Right forelimb (tissue), 1 donor: ENCODE measurements around the gene DENND1A.
"Not testable (repeated sequence)": the region's sequence is repeated elsewhere in the genome, so short reads cannot be mapped to it uniquely, and the experiment has no call there.

Experiments used
- DNase-seq: peaks from one replicate; pipeline ENCODE4 v3.0.0-alpha.2; 2018

Gene DENND1A

DNA sequence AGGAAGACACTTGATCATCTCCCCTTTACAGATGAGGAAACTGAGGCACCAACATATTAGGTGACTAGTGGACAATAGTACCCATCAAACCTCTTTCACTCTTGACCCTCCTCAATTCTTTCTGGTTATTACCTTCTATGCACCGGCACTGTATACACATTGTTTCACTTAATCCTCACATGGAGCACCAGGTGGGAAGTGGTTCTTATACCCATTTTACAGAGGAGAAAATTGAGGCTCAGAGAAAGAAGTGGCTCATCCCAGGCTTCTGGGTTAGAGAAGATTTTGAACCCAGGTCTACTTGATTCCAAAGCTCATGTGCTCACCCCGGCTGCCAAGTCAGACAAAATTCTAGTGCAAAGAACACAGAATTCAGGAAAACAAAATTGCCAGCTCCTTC, 17.4 kb upstream of the DENND1A start:
- no peak for DNase-seq

DNA sequence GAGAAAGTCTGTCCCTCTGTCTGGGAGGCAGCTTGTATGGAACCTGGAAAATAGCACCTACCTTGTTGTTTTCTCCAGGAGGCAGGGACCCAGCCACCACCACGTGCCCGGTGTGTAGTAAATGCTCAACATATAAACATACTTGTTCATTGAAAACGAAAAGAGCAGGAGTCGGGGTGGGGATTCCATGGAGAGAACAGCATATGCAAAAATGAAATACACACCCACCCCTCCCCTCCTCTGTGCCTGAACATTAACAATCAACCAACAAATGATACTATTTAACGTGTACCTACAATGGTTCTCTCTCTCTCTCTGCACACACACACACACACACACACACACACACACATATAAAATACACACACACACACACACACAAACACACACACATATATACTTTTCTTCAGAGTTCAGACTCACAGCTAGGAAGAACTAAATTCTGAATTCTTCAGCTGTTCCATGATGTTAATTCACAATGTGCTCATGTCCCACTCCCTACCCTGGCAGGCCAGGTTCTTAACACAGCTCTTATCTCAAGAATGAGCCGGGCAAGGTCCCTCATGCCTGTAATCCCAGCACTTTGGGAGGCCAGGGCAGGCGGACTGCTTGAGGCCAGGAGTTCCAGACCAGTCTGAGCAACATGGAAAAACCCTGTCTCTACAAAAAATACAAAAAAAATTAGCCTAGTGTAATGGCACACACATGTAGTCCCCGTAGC, 16.3 kb upstream of the DENND1A start:
- no peak for DNase-seq

GRCh38 chr9:123945532-123945931, 15.6 kb upstream of the DENND1A start:
- DNase-seq, result no peak

GRCh38 chr9:123944464-123944863, 14.5 kb upstream of the DENND1A start:
- not testable (repeated sequence) for DNase-seq

DNA sequence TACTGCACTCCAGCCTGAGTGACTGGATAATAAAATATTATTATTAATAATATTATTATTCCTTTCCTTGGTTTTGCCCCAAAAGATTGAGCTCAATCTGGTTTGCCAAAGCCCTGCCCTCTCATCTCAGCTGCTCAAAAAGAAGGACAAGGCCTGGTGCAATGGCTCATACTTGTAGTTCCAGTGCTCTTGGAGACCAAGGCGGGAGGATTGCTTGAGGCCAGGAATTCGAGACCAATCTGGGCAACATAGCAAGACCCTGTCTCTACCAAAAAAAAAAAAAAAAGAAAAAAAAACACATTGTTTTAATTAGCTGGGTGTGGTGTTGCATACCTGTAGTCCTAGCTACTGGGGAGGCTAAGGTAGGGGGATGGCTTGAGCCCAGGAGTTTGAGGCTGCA, 13.7 kb upstream of the DENND1A start:
- no peak for DNase-seq

- no peak for DNase-seq
Observed at GRCh38 chr9:123942542-123942941, 12.6 kb upstream of the DENND1A start.

- DNase-seq, result no peak
Observed at GRCh38 chr9:123941524-123942070, 11.7 kb upstream of the DENND1A start.

DNA sequence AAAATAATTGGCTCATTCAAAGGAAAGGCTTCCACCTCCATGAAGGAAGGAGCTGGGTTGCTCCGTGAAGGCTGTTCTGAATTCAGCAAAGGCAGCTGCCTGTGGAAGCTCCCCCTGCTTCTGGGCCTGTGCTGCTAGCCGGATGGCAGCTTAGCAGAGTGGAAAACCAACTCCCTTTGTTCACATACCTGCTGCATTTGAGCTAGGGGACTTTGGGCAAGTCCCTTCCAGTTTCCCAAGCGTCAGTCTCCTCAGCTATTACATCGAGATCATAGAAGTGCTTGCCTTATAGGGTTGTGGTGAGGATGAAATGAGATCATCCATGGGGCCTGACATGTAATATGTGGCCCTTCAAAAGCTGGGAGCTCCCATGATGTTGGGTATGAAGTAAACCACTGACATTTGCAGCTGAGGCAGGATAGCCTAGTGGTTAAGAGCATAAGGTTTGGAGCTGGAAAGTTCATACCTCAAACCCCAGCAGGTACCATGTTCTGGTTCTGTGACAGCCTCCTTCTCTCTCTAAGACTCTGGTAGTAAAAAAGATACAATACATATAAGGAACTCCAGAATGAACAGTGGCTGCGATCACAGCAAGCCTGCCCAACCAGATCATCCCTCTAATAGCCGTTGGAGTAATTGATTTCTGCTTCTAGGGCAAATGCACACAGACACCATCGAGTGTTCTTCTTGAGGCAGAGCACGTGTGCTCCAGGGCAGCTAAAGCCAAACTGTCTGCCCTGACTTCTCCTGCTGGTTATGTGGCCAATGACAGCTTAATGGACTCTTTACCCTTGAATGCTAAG, 11.0 kb upstream of the DENND1A start:
- no peak for DNase-seq

DNA sequence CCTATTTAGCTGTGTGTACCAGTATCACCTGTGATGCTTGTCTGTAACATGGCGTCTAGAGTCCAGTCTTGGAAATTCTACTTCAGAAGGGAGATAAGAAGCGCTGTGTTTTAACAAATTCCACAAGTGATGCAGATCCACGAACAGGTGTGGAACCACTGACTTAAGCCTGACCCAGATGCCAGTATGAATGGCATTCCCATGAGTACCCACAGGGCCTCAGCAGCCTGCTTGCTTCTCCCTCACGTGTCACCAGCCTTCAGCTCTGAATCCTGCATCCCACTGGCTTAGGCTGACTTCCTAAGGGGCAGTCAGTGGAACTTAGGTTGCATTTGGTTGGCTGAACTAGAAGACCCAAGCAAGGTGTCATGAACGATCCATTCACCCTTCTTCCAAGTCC, 8.5 kb upstream of the DENND1A start:
- DNase-seq, result no peak

- DNase-seq, result not testable (repeated sequence)
Observed at GRCh38 chr9:123936575-123936974, 6.6 kb upstream of the DENND1A start.

- no peak for DNase-seq
Observed at GRCh38 chr9:123933440-123934212, 3.7 kb upstream of the DENND1A start.

GRCh38 chr9:123929177-123929869, 603 bp downstream of the DENND1A start:
- DNase-seq, result no peak

- DNase-seq, result no peak
Observed at GRCh38 chr9:123928533-123929176, 1.3 kb downstream of the DENND1A start.

- DNase-seq, result no peak
Observed at GRCh38 chr9:123927625-123928532, 2.0 kb downstream of the DENND1A start.

DNA sequence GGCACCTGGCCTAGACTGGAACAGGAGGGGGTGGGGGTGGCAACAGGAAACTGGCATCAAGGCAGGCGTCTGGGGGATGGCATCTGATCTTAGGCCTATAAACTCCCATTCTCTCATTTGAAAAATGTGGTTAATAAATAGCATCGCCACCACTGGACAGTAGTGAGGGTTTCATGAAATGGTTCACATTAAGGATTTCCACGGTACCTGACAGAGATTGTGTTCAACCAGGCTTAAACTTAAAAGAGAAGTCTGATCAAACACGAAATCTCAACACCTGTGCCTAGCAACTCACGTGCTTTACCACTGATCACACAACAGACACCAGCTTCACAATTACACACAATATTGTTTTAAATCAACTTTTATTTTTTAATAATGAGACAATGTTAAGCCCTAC, 3.0 kb downstream of the DENND1A start:
- DNase-seq, result no peak

DNA sequence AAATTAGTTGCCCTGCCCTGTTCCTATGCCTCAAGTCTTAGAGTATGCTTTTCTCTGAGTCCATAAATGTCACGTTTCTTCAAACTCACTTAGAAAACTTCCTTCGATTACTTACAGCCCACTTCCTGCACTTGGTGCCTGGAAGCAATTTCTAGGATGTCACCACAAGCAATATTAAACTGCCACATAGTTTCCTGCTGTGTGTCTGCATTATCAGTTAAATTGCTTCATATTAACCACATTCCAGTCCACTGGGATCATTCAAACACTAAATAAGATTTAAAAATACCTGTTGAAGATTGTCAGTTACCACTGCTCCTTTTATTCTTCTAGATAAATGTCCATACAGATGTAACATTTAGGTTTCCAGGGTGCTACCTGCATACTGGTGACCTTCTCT, 4.1 kb downstream of the DENND1A start:
- no peak for DNase-seq

DNA sequence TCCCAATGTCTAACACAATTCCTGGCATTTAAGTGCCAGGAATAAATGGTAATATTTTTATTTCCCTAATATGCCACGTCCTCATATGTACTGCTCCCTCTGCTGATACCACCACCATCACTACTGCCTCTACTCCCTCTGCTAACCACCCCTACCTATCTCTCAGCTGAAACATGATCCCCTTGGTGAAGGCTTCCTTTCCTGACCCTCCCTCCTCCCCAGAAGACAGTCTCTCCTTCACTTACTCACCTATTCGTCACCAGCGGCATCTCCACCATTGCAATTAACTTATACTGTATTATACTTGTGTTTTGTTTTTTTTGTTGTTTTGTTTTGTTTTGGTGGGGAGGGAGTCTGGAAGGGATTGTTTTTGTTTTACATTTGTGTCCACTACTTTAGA, 4.8 kb downstream of the DENND1A start:
- no peak for DNase-seq

DNA sequence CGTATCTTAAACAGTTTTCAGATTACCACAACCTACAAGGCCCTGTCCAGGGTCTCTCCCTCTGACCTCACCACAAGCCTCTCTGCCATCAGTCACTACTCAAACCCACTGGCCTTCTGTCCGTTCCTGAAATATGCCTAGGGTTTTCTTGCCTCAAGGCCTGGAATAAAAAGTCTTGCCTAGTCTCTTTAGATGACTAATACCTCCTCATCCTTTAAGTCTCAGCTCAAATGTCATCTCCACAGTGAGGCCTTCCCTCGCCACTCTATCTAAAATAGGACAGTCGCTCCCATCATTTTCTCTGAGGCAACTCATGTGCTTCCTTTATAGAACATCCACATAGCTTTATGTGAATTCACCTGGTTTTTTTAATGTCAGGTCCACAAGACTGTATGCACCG, 5.2 kb downstream of the DENND1A start:
- DNase-seq, result no peak

DNA sequence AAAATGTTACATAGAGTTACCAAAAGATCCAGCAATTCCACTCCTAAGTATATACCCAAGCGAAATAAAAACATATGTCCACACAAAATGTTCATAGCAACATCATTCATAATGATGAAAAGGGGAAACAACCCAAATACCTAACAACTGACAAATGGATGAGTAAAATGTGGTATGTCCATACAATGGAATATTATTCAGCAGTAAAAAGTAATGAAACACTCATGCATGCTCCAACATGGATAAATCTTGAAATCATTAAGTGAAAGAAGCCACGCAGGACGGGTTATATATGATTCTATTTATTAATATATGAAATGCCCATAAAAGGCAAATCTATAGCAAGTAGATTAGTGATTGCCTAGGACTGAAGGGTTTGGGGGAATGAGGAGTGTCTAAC, 6.0 kb downstream of the DENND1A start:
- DNase-seq, result no peak

DNA sequence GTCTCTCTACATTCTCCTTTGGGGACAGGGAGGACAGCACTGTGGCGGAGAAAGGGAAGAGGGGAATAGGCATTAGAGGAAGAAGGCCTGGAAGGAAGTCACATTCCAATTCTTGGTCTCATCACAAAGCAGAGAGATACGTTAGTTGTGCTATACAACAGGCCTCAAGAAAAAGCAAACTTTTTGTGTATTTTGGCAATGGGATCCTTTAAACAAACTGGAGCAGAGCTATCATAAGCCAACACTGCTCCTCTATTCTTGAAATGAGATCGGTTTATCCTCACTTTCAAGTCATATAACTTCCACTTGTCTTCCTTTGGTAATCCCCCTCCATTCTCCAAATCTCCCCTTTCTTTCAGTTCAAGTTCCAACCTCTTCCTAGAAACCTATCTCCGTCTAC, 6.5 kb downstream of the DENND1A start:
- no peak for DNase-seq

DNA sequence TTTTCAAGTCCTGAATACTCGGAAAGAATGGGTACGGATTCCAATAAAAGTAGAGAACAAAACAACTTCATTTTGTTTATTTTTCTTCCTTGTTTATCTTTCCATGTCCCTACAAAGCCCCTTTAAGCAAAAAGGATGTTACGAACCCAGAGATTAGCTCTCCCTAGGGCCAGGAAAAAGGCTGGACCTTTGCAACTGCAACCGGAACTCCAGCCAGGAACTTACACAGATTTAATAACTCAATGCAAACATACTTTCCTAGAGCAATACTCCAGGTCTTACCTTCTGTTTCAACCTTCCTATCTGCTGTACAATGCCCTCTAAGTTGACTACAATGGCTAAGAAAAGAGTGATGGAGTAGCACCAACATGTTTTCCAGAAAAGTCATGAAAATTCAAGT, 7.0 kb downstream of the DENND1A start:
- DNase-seq, result no peak
